ENCODE data around the gene OR4D2.

GRCh38 chr17:58207451-58207850, 40.7 kb downstream of the OR4D2 start:
- TF ChIP-seq CTCF (IDR thresholded peaks at IDR 0.05) = no peak
- TF ChIP-seq POLR2A (IDR thresholded peaks at IDR 0.05) = no peak
